SK-N-SH treated with all-trans-retinoic acid at 6 μM for 48 hours (cell line): Measurements from ENCODE around the gene SAMD7.

Source experiments
- ATAC-seq: fragments of 200-7000 bp; cut with Tn5 transposase; 3 replicates; pipeline ENCODE4 v1.9.1; 2020; ENCODE audit warnings: mild to moderate bottlenecking, moderate library complexity
- ARNTL ChIP-seq: fragments of 450-650 bp; formaldehyde crosslinking; IDR thresholded peaks from 2 replicates; pipeline ENCODE4 v1.5.0; 2020; ENCODE audit warnings: low read depth, mild to moderate bottlenecking, moderate library complexity, borderline replicate concordance
- BACH2 ChIP-seq: fragments of 250-450 bp; sonication (Bioruptor Pico); IDR thresholded peaks from 2 replicates; pipeline ENCODE4 v1.9.0; 2021; ENCODE audit warnings: mild to moderate bottlenecking, borderline replicate concordance
- CREB5 ChIP-seq: fragments of 250-450 bp; sonication (Bioruptor Pico); IDR thresholded peaks from 2 replicates; pipeline ENCODE4 v1.5.1; 2020; ENCODE audit warnings: low read depth, mild to moderate bottlenecking, moderate library complexity
- CSDC2 ChIP-seq: fragments of 250-450 bp; sonication (Bioruptor Pico); IDR thresholded peaks from 2 replicates; pipeline ENCODE4 v1.5.0; 2020; ENCODE audit warnings: mild to moderate bottlenecking, moderate library complexity
- CSRNP3 ChIP-seq: fragments of 250-450 bp; sonication (Bioruptor Pico); IDR thresholded peaks from 2 replicates; pipeline ENCODE4 v1.5.1; 2021; ENCODE audit warnings: mild to moderate bottlenecking, moderate library complexity
- ESRRG ChIP-seq: fragments of 250-450 bp; sonication (Bioruptor Pico); IDR thresholded peaks from 2 replicates; pipeline ENCODE4 v1.6.1; 2021; ENCODE audit warnings: mild to moderate bottlenecking
- ISL1 ChIP-seq: fragments of 250-450 bp; sonication (Bioruptor Pico); IDR thresholded peaks from 2 replicates; pipeline ENCODE4 v2.1.2; 2022; ENCODE audit warnings: mild to moderate bottlenecking, moderate library complexity
- OSR1 ChIP-seq: fragments of 250-450 bp; sonication (Bioruptor Pico); IDR thresholded peaks from 2 replicates; pipeline ENCODE4 v1.8.0; 2022; ENCODE audit warnings: moderate library complexity, mild to moderate bottlenecking, inconsistent platforms
- PATZ1 ChIP-seq: fragments of 250-450 bp; sonication (Bioruptor Pico); IDR thresholded peaks from 2 replicates; pipeline ENCODE4 v1.8.0; 2020; ENCODE audit warnings: mild to moderate bottlenecking, moderate library complexity, borderline replicate concordance
- POU6F1 ChIP-seq: fragments of 250-450 bp; sonication (Bioruptor Pico); IDR thresholded peaks from 2 replicates; pipeline ENCODE4 v1.8.0; 2021; ENCODE audit warnings: low read depth, mild to moderate bottlenecking, moderate library complexity, borderline replicate concordance
- RARB ChIP-seq: fragments of 250-450 bp; sonication (Bioruptor Pico); IDR thresholded peaks from 2 replicates; pipeline ENCODE4 v1.8.0; 2021; ENCODE audit warnings: mild to moderate bottlenecking, moderate library complexity
- SNAI2 ChIP-seq: fragments of 250-450 bp; sonication (Bioruptor Pico); IDR thresholded peaks from 2 replicates; pipeline ENCODE4 v1.5.0; 2020; ENCODE audit warnings: mild to moderate bottlenecking, moderate library complexity
- TOX ChIP-seq: fragments of 250-450 bp; sonication (Bioruptor Pico); IDR thresholded peaks from 2 replicates; pipeline ENCODE4 v1.8.0; 2021; ENCODE audit warnings: mild to moderate bottlenecking, moderate library complexity, borderline replicate concordance
- ZC3H10 ChIP-seq: fragments of 250-450 bp; sonication (Bioruptor Pico); IDR thresholded peaks from 2 replicates; pipeline ENCODE4 v1.5.1; 2021; ENCODE audit warnings: mild to moderate bottlenecking, moderate library complexity
- ZFP3 ChIP-seq: fragments of 250-450 bp; sonication (Bioruptor Pico); IDR thresholded peaks from 2 replicates; pipeline ENCODE4 v1.5.0; 2020; ENCODE audit warnings: mild to moderate bottlenecking, moderate library complexity
- ZNF565 ChIP-seq: fragments of 450-650 bp; formaldehyde crosslinking; conservative IDR thresholded peaks from 2 replicates; pipeline ENCODE4 v1.5.0; 2020; ENCODE audit warnings: low read depth, mild to moderate bottlenecking, moderate library complexity
- ZNF70 ChIP-seq: fragments of 450-650 bp; formaldehyde crosslinking; IDR thresholded peaks from 2 replicates; pipeline ENCODE4 v1.5.0; 2020; ENCODE audit warnings: mild to moderate bottlenecking, moderate library complexity
- ZNF8 ChIP-seq: fragments of 450-650 bp; formaldehyde crosslinking; IDR thresholded peaks from 2 replicates; pipeline ENCODE4 v1.5.0; 2020; ENCODE audit warnings: mild to moderate bottlenecking, moderate library complexity

SAMD7 gene

GRCh38 chr3:169968224-169968885 is 57.0 kb downstream of the SAMD7 start:
- no peak for ATAC-seq
- TF ChIP-seq ZNF70 (CRISPR knock-in tag) (no peak), ARNTL (CRISPR knock-in tag) (no peak), RARB (no peak), SNAI2 (CRISPR knock-in tag) (no peak), CSDC2 (CRISPR knock-in tag) (no peak), ZNF565 (CRISPR knock-in tag) (no peak), ESRRG (CRISPR knock-in tag) (no peak), ISL1 (CRISPR knock-in tag) (no peak), PATZ1 (CRISPR knock-in tag) (no peak), CREB5 (CRISPR knock-in tag) (no peak)
- TF ChIP-seq, all 23 proteins: peak for 0

DNA sequence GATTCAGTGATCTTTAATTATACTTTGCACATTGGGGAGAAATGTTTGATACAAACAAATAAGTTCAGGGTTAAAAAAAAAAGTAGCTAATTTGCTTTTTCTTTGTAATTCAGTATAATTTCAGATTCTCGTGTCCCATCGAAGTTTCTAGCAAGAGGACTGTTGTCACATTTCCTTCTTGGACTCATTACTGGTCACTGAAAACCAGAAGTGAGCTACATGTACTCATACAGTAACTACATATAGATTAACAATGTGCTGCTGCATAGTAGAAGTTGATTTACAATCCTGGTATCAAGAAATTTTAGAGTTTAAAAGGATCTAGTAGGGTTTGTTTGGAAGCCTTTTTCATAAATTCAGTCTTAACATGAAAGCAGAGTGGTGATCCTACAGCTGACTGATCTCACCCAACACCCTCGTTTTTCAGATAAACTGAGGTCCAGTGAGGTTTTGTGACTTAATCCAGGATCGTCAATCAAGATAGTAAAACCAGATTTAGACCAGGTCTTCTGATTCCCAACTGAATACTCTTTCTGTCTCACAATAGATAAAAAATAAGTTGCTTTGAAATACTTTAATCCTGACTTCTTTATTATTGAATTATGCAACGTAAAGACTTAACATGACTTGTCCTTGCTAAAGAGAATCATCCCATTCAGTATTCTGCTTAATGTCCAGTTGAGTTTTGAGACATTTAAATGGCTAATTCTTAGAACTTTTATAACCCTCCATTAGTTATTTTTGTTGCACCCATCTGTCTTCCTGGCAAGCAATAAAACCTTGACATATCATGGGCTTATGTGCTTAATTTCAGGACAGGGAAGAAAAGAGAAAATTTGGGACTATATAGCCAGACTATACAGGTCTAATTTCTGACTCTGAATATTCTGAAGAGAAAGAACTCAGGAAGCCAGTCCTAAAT is 58.1 kb downstream of the SAMD7 start:
- no peak for ATAC-seq
- no peak for TF ChIP-seq CSRNP3 (CRISPR knock-in tag)
- TF ChIP-seq ESRRG (CRISPR knock-in tag): no peak
- no peak for TF ChIP-seq PATZ1 (CRISPR knock-in tag)
- no peak for TF ChIP-seq CREB5 (CRISPR knock-in tag)
- no peak for TF ChIP-seq POU6F1
- no peak for TF ChIP-seq RARB
- no peak for TF ChIP-seq OSR1 (CRISPR knock-in tag)
- TF ChIP-seq TOX (CRISPR knock-in tag): no peak
- no peak for TF ChIP-seq ZNF8
- TF ChIP-seq ZNF565 (CRISPR knock-in tag): no peak
- no peak for TF ChIP-seq ZFP3 (CRISPR knock-in tag)
- no peak for TF ChIP-seq ZNF70 (CRISPR knock-in tag)
- no peak for TF ChIP-seq CSDC2 (CRISPR knock-in tag)
- TF ChIP-seq ARNTL (CRISPR knock-in tag): no peak
- TF ChIP-seq BACH2 (CRISPR knock-in tag): no peak
- TF ChIP-seq, all 23 proteins: peak for 0

DNA sequence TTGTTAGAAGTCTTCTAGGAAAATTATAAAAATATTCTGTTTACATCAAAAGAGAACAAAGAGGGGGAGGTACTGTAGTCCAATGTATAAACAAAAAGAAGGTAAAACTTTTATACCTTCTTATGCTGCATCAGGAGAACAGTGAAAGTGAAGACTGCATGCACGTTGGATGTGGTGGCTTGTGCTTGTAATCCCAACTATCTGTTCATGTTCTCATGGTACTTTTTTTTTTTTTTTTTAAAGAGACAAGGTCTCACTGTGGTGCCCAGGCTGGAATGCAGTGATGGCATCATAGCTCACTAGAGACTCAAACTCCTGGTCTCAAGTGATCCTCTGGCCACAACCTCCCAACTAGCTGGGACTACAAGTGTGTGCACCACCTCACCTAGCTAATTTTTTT is 59.5 kb downstream of the SAMD7 start:
- no peak for ATAC-seq
- TF ChIP-seq ESRRG (CRISPR knock-in tag): no peak
- TF ChIP-seq TOX (CRISPR knock-in tag): no peak
- no peak for TF ChIP-seq CSRNP3 (CRISPR knock-in tag)
- TF ChIP-seq RARB: no peak
- TF ChIP-seq CSDC2 (CRISPR knock-in tag): no peak
- no peak for TF ChIP-seq CREB5 (CRISPR knock-in tag)
- TF ChIP-seq ZC3H10 (CRISPR knock-in tag): no peak
